Mononuclear cell (primary cell): ENCODE results near the gene ADCYAP1. TPM values are rescaled to one million over a fixed set of nuclear protein-coding genes. Genes with fewer than 3 reads are reported as not detected.

Experiments used
- H3K27me3 ChIP-seq: 2 replicates; pipeline ENCODE4 v1.6.0; 2011; ENCODE audit warnings: low read length, control low read depth; ENCODE audit not compliant: insufficient read depth
- H3K4me1 ChIP-seq: 2 replicates; pipeline ENCODE4 v1.5.1; 2011; ENCODE audit warnings: mild to moderate bottlenecking, low read length, control low read depth; ENCODE audit not compliant: insufficient read depth
- H3K4me3 ChIP-seq: 2 replicates; pipeline ENCODE4 v1.5.1; 2011; ENCODE audit warnings: mild to moderate bottlenecking, low read length, moderate library complexity
- H3K9me3 ChIP-seq: 2 replicates; pipeline ENCODE4 v1.5.1; 2011; ENCODE audit warnings: low read depth, mild to moderate bottlenecking, control low read depth, low read length
- total RNA-seq: library from RNA; depleted of rRNA; stranded (reverse); fragments of >200 nt; gene quantifications from one replicate; pipeline ENCODE4 v1.2.3, GENCODE V29; 2012

Gene ADCYAP1
- total RNA-seq, 1 donor: not detected

- no peaks in the 10 kb centered on the region for H3K9me3 ChIP-seq
- H3K27me3 ChIP-seq: peaks cover 96% of the 10 kb centered on the region
- no peak overlapping the region for H3K4me3 ChIP-seq
- H3K4me1 ChIP-seq: peaks cover 17% of the 10 kb centered on the region
Observed at GRCh38 chr18:905948-906415, 1.3 kb downstream of the ADCYAP1 start.

GRCh38 chr18:906416-907114, 1.9 kb downstream of the ADCYAP1 start:
- Histone ChIP-seq H3K4me3 (no peak overlapping the region), H3K4me1 (peaks cover 17% of the 10 kb centered on the region), H3K27me3 (peaks cover 96% of the 10 kb centered on the region), H3K9me3 (no peaks in the 10 kb centered on the region)

- peaks cover 17% of the 10 kb centered on the region for H3K4me1 ChIP-seq
- H3K4me3 ChIP-seq: no peak overlapping the region
- H3K27me3 ChIP-seq: peaks cover 96% of the 10 kb centered on the region
- H3K9me3 ChIP-seq: no peaks in the 10 kb centered on the region
Observed at GRCh38 chr18:907115-907884, 2.6 kb downstream of the ADCYAP1 start.

- peaks cover 96% of the 10 kb centered on the region for H3K27me3 ChIP-seq
Observed at GRCh38 chr18:907885-908757, 3.5 kb downstream of the ADCYAP1 start.

GRCh38 chr18:908758-909724, 4.4 kb downstream of the ADCYAP1 start:
- Histone ChIP-seq H3K27me3 (peaks cover 91% of the 10 kb centered on the region), H3K4me3 (no peak overlapping the region), H3K4me1 (peaks cover 17% of the 10 kb centered on the region), H3K9me3 (no peaks in the 10 kb centered on the region)

More at GRCh38 chr18:907885-908757, 3.5 kb downstream of the ADCYAP1 start:
- Histone ChIP-seq H3K9me3 (no peaks in the 10 kb centered on the region), H3K4me1 (peaks cover 17% of the 10 kb centered on the region), H3K4me3 (no peak overlapping the region)

GRCh38 chr18:910247-910646, 5.6 kb downstream of the ADCYAP1 start:
- peaks cover 78% of the 10 kb centered on the region for H3K27me3 ChIP-seq
- H3K9me3 ChIP-seq: no peaks in the 10 kb centered on the region
- H3K4me3 ChIP-seq: no peak overlapping the region
- H3K4me1 ChIP-seq: peaks cover 17% of the 10 kb centered on the region

- H3K27me3 ChIP-seq: peaks cover 71% of the 10 kb centered on the region
- no peaks in the 10 kb centered on the region for H3K9me3 ChIP-seq
- peaks cover 17% of the 10 kb centered on the region for H3K4me1 ChIP-seq
- no peak overlapping the region for H3K4me3 ChIP-seq
Observed at GRCh38 chr18:911025-911424, 6.4 kb downstream of the ADCYAP1 start.

- Histone ChIP-seq H3K9me3 (no peaks in the 10 kb centered on the region), H3K27me3 (peaks cover 66% of the 10 kb centered on the region), H3K4me1 (peaks cover 17% of the 10 kb centered on the region), H3K4me3 (no peak overlapping the region)
Observed at GRCh38 chr18:911486-911885, 6.8 kb downstream of the ADCYAP1 start.

- Histone ChIP-seq H3K27me3 (peaks cover 25% of the 10 kb centered on the region), H3K9me3 (no peaks in the 10 kb centered on the region), H3K4me1 (no peaks in the 10 kb centered on the region), H3K4me3 (no peak overlapping the region)
Observed at GRCh38 chr18:916562-916961, 11.9 kb downstream of the ADCYAP1 start.

GRCh38 chr18:919078-919477, 14.4 kb downstream of the ADCYAP1 start:
- no peaks in the 10 kb centered on the region for H3K9me3 ChIP-seq
- no peaks in the 10 kb centered on the region for H3K4me1 ChIP-seq
- H3K4me3 ChIP-seq: no peak overlapping the region
- H3K27me3 ChIP-seq: peaks cover 5% of the 10 kb centered on the region

GRCh38 chr18:923144-923866, 18.6 kb downstream of the ADCYAP1 start:
- Histone ChIP-seq H3K4me3 (no peak overlapping the region), H3K4me1 (no peaks in the 10 kb centered on the region), H3K27me3 (peaks cover 5% of the 10 kb centered on the region), H3K9me3 (no peaks in the 10 kb centered on the region)

GRCh38 chr18:924987-925386, 20.3 kb downstream of the ADCYAP1 start:
- no peak overlapping the region for H3K4me3 ChIP-seq
- H3K9me3 ChIP-seq: no peaks in the 10 kb centered on the region
- no peaks in the 10 kb centered on the region for H3K4me1 ChIP-seq
- peaks cover 5% of the 10 kb centered on the region for H3K27me3 ChIP-seq

GRCh38 chr18:926946-927345, 22.3 kb downstream of the ADCYAP1 start:
- H3K4me3 ChIP-seq: no peak overlapping the region
- H3K27me3 ChIP-seq: peaks cover 2% of the 10 kb centered on the region
- H3K9me3 ChIP-seq: no peaks in the 10 kb centered on the region
- H3K4me1 ChIP-seq: no peaks in the 10 kb centered on the region
